ENCODE results near the gene PIEZO1. TPM values are rescaled to one million over a fixed set of nuclear protein-coding genes. Genes with fewer than 3 reads are reported as not detected.

The PIEZO1 gene
- total and polyA plus RNA-seq, 10 of the 15 experiments (the other 5 are each of a cell fraction or from before 2014, with no cell fraction given): 1.3 to 169 (median 33.4) TPM

DNA sequence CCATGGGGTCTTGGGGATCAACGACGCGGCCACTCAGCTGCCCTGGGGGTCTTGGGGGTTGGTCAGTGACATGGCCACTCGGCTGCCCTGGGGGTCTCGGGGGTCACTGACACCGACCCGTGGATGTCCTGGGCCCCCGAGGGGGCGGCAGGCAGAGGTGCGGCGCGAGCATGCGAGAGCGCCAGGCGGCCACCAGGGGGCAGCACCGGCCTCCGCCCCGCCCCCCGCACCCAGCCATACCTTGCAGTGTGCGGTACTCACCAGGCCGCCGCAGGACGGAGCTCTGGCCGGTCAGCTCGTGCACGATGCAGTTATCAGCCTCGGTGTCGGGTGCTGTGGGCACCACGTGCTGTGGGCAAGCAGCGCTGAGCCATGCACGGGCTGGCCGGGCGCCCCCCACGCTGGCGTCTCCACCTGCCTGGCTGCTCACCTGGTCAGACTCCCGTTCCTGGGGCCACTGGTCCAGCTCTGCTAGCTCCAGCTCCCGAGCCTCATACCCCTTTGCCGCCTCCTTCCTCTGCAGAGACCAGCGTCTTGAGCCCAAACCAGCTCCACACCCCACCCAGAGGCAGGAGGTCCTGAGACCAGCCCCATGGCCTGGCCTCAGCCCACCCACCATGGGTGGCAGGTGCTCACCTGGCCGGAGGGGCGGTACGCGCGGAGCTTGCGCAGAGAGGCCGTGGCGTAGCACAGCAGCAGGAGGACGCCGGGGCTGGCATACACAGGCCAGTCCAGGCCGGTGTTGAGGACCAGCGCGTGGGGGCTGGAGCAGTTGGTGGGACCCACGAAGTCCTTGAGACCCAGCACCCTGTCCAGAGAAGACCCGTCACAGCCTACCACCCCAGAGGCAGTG, 47.5 kb downstream of the PIEZO1 start (continued):
- TF ChIP-seq, protein P1, sequence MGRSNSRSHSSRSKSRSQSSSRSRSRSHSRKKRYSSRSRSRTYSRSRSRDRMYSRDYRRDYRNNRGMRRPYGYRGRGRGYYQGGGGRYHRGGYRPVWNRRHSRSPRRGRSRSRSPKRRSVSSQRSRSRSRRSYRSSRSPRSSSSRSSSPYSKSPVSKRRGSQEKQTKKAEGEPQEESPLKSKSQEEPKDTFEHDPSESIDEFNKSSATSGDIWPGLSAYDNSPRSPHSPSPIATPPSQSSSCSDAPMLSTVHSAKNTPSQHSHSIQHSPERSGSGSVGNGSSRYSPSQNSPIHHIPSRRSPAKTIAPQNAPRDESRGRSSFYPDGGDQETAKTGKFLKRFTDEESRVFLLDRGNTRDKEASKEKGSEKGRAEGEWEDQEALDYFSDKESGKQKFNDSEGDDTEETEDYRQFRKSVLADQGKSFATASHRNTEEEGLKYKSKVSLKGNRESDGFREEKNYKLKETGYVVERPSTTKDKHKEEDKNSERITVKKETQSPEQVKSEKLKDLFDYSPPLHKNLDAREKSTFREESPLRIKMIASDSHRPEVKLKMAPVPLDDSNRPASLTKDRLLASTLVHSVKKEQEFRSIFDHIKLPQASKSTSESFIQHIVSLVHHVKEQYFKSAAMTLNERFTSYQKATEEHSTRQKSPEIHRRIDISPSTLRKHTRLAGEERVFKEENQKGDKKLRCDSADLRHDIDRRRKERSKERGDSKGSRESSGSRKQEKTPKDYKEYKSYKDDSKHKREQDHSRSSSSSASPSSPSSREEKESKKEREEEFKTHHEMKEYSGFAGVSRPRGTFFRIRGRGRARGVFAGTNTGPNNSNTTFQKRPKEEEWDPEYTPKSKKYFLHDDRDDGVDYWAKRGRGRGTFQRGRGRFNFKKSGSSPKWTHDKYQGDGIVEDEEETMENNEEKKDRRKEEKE (IDR thresholded peaks at IDR 0.05): no peak

DNA sequence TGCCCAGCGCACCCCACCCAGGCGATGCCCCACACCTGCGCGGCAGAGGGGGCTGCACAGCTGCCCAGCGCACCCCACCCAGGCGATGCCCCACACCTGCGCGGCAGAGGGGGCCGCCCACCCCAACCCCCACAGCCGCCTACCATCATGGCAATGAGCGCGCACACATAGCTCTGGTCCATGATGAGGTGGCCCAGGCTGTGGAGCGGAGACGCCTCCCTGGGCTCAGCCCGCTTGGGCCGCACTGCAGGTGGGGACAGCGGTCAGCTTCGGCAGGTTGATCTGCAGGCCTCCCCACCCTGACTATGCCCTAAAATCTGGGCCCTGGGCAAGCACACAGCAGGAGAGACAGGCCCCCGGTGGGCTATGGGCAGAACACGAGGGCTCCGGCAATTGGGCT, 48.5 kb downstream of the PIEZO1 start:
- intact Hi-C loops (cut with micrococcal nuclease; ENCODE audit: unreplicated experiment) (loop anchor here (2.0 kb wide), 1 partner anchor 48 kb away; the partner anchor contains the start of gene PIEZO1), in situ Hi-C loops (cut with MboI) (no loop called here)
- Histone ChIP-seq H3K4me1 (ENCODE audit: control insufficient read depth, insufficient read depth, low read length) (peaks cover 3% of the 10 kb centered on the region; the same call in 1 of the 2 replicates), H3K9me3 (replicated peaks; ENCODE audit: control insufficient read depth, insufficient read depth, low read length) (no peaks in the 10 kb centered on the region), H3K4me3 (no peak overlapping the region), H3K79me2 (ENCODE audit: control insufficient read depth, insufficient read depth, low read length) (no peaks in the 10 kb centered on the region), H3K9ac (ENCODE audit: control insufficient read depth, insufficient read depth, low read length) (no peak overlapping the region), H3K36me3 (ENCODE audit: control insufficient read depth in 2 of 2, insufficient read depth in 2 of 2, low read length in 1 of 2) (peaks cover 5 to 45% of the 10 kb centered on the region in 2 experiments; a peak in 3 of 4 replicates), H3K27ac (ENCODE audit: control insufficient read depth, insufficient read depth) (no peak overlapping the region), H4K20me1 (ENCODE audit: control insufficient read depth, insufficient read depth) (no peaks in the 10 kb centered on the region), H2AFZ (ENCODE audit: control insufficient read depth, low read depth, low read length) (no peak overlapping the region), H3K27me3 (replicated peaks in 1 of 2; ENCODE audit: control insufficient read depth in 2 of 2, insufficient read depth in 2 of 2, low read length in 1 of 2) (no peaks in the 10 kb centered on the region), H3K4me2 (ENCODE audit: control insufficient read depth, insufficient read depth) (no peak overlapping the region)
- SMC1A ChIA-PET (ENCODE audit: uncharacterized antibody, unreplicated experiment): interaction anchor here (0.9 to 1.6 kb wide), 5 partner anchors 11 to 480 kb away, joined by 3 to 5 read pairs (median 4); no protein-coding TSS in a partner anchor
- RAD21 ChIA-PET (ENCODE audit: unreplicated experiment): interaction anchor here (1.5 to 1.9 kb wide), 5 partner anchors 10 to 480 kb away, joined by 7 to 50 read pairs (median 10); partner anchors contain the start of gene PIEZO1
- WGBS (ENCODE audit: insufficient coverage, insufficient replicate concordance, low lambda C conversion rate, missing lambda C conversion rate): 96% methylated on average over 20 of the region's 21 CpGs
- no TSS peak for BruUV-seq (replicated peaks)
- POLR2A ChIA-PET: interaction anchor here (1.3 kb wide), 1 partner anchor 49 kb away, joined by 4 read pairs; the partner anchor contains the start of gene PIEZO1
- no peak for DNase-seq (ENCODE audit: low read depth, low spot score)
- no peak for FAIRE-seq
- CTCF ChIA-PET: interaction anchor here (1.2 to 3.1 kb wide), 9 partner anchors 9 to 480 kb away, joined by 5 to 51 read pairs (median 11); partner anchors contain the start of genes APRT, CTU2, PIEZO1 and RNF166
- ATAC-seq: no peak
- TF ChIP-seq JUND (IDR thresholded peaks at IDR 0.05; ENCODE audit: low read depth, low read length) (no peak), MEF2A (IDR thresholded peaks at IDR 0.05; ENCODE audit: insufficient read depth, low read depth, low read length) (no peak), HDAC6 (IDR thresholded peaks at IDR 0.05; ENCODE audit: unreplicated experiment) (no peak), POU2F2 (IDR thresholded peaks at IDR 0.05; ENCODE audit: borderline replicate concordance, low read depth, low read length) (no peak), ZNF24 (IDR thresholded peaks at IDR 0.05) (no peak), GATAD2B (conservative IDR thresholded peaks at IDR 0.05; ENCODE audit: low read depth) (no peak), YY1 (IDR thresholded peaks at IDR 0.05; ENCODE audit: low read depth, low read length) (no peak), POLR2AphosphoS2 (IDR thresholded peaks at IDR 0.05; ENCODE audit: low read depth, low read length) (no peak), TARDBP (IDR thresholded peaks at IDR 0.05; ENCODE audit: borderline replicate concordance) (no peak), NRF1 (conservative IDR thresholded peaks at IDR 0.05; ENCODE audit: low read depth, low read length) (no peak), IKZF1 (conservative IDR thresholded peaks at IDR 0.05) (no peak)
- TF ChIP-seq, protein P2, sequence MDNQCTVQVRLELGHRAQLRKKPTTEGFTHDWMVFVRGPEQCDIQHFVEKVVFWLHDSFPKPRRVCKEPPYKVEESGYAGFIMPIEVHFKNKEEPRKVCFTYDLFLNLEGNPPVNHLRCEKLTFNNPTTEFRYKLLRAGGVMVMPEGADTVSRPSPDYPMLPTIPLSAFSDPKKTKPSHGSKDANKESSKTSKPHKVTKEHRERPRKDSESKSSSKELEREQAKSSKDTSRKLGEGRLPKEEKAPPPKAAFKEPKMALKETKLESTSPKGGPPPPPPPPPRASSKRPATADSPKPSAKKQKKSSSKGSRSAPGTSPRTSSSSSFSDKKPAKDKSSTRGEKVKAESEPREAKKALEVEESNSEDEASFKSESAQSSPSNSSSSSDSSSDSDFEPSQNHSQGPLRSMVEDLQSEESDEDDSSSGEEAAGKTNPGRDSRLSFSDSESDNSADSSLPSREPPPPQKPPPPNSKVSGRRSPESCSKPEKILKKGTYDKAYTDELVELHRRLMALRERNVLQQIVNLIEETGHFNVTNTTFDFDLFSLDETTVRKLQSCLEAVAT (IDR thresholded peaks at IDR 0.05): no peak

Measured in GM12878 (cell line).